GM21529 (cell line): Measurements from ENCODE around the gene PPP1R27.
A peak's percentile ranks its signal among the peaks of the same experiment; 100 is the strongest.

Source experiments
- ATAC-seq: cut with Tn5 transposase; IDR thresholded peaks from one replicate; pipeline ENCODE4 v1.9.1; 2021; ENCODE audit not compliant: unreplicated experiment

PPP1R27 gene, protein sequence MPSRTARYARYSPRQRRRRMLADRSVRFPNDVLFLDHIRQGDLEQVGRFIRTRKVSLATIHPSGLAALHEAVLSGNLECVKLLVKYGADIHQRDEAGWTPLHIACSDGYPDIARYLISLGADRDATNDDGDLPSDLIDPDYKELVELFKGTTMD

GRCh38 chr17:81834831-81835267 is at the start of gene PPP1R27:
Gene PPP1R27 (minus strand): TSS chr17:81835050. CDS start chr17:81834953, 97 bp downstream.
- no peak for ATAC-seq

- ATAC-seq, result no peak
Measured at GRCh38 chr17:81884520-81884919, 49.7 kb upstream of the PPP1R27 start.

- ATAC-seq, result no peak
Measured at GRCh38 chr17:81879121-81879520, 44.3 kb upstream of the PPP1R27 start.

DNA sequence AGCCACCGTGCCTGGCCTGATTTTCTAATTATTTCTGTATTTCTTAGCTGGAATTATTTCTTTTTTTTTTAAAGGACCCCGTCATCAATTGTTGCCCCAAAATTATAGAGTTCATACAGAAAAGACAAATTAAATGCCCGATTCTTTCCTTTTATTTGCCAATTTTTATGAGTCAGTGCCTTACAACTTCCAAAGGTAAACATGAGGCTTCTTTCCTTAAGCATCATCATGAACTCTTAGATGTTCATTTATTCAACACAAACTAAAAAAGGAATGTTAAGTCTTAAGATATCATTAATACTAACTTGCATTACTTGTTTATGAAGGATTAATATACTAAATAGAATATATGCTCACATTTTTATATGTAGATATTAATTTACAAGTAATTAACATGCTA is 43.4 kb upstream of the PPP1R27 start:
- ATAC-seq, result no peak

DNA sequence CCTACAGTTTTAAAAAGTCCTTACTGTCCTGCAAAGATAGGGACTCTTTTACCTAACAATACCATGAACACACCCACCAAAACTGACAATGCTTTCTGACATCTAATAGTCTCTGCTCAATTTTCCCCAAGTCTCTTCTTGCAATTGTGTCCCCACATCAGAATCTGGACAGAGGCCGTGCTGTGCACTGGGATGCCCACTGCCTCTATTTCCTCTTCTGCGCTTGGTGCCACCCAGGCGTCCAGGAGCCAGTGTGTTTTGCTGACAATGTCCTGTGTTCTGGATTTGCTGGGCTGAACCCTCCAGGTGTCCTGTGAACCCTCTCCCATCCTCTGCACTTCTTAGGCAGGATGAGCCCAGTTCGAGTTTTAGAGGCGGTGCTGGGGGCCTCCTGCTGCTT is 42.7 kb upstream of the PPP1R27 start:
- no peak for ATAC-seq

GRCh38 chr17:81871387-81872230 is 36.8 kb upstream of the PPP1R27 start:
- ATAC-seq, result peak; percentile 41

- peak; percentile 4 for ATAC-seq
Measured at GRCh38 chr17:81870981-81871386, 36.1 kb upstream of the PPP1R27 start, which contains the start of gene ARHGDIA. Gene ARHGDIA (minus strand): TSS chr17:81871337. CDS start chr17:81869930, 1,407 bp downstream.

GRCh38 chr17:81870131-81870980 is 35.5 kb upstream of the PPP1R27 start:
- no peak for ATAC-seq

DNA sequence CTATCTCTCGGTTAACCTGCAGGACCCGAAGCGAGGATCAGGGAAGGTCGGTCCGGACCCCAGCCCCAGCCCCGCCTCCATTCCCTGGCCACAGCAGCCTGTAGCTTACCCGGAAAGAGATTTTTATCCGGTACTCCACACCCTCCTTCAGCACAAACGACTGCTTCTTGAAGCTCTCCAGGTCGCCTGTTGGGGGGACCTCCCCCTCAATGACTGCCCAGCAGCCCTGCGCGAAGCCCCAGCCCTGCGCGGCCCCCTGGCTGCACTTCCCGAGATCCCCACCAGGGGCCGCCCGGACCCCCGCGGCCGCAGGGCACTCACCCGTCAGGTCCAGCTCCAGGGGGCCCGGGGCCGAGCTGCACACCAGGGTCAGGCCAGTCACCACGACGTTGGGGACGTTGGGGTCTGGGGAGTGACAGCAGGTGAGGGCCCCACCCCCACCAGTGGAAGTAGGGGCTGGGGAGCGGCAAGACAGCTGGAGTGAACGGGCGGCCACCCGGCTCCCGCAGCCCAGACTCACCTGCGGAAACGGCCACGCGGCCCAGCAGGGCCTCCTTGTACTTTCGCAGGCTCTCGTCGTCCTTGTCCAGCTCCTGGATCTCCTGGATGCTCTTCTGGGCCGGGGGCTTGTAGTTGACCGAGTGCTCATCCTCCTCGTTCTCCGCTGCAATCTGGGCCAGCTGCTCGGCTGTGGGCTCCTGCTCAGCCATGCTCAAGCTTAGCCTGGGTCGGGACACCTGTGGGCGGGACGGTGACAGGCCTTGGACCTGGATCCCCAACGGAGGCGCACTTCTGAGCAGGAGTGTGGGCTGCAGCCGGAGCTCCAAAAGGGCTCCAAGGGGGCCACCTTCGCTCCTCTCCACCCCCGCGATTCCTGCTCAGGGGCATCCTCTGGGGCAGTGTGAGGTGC is 34.6 kb upstream of the PPP1R27 start:
- no peak for ATAC-seq

DNA sequence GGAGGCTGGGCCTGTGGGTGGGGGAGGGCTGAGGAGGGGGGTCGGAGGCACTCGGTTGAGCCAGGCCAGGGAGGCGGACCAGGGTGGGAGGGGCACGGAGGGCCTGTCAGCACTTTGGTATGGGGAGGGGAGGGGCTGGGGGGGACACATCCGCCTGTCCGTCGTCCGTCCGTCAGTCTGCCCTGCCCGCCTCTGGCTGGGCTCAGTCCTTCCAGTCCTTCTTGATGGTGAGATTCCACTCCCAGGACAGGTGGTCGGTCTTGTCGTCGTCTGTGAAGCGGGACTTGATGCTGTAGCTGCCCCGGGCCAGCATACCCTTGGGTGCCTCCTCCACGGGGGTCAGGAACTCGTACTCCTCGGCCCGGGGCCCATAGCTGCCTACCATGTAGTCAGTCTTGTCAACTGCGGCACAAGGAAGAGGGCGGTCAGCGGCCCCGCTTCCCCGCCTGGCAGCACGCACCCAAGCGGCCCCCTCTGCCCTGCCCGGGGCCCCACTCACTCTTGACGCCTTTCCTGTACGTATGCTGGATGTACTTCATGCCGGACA is 33.9 kb upstream of the PPP1R27 start:
- ATAC-seq, result no peak

- ATAC-seq, result no peak
Measured at GRCh38 chr17:81867991-81868673, 33.3 kb upstream of the PPP1R27 start.

DNA sequence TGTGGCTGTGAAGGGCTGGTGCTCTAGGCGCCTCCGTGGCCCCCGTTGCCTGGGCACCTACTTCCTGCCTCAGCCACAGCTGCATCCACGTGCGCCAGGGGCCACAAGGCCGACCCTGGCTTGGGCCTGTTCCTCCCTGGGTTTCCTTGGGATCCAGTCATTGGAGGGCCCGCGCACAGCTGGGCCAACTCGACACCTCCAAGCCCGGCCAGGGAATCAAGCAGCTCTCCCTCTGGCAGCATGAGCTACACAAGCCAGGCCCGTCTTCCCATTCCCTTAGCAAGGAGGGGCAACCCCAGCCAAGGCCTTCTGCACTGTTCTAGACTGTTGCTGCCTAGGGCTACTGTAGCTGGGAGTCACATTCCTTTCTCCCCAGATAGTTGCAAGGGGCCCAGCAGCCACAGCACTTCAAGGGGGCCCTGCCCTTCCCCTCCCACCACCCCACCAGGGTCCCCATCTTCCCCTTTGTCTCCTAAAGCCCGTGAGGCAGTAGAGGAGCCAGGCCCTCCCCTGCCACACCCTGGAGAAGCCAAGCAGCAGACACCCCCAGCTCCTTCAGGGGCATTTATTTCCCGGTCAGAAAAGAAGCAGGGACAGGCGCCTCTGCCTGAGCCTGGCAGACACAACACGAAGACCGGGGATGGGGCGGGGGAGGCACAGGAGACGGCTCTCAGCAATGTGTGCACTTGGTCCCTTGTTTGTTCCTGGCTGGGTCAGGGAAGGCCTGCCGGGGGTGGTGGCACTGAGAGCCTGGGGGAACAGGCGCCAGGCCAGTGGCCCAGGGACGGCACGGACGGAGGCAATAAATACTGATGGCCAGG is 32.5 kb upstream of the PPP1R27 start:
- no peak for ATAC-seq

DNA sequence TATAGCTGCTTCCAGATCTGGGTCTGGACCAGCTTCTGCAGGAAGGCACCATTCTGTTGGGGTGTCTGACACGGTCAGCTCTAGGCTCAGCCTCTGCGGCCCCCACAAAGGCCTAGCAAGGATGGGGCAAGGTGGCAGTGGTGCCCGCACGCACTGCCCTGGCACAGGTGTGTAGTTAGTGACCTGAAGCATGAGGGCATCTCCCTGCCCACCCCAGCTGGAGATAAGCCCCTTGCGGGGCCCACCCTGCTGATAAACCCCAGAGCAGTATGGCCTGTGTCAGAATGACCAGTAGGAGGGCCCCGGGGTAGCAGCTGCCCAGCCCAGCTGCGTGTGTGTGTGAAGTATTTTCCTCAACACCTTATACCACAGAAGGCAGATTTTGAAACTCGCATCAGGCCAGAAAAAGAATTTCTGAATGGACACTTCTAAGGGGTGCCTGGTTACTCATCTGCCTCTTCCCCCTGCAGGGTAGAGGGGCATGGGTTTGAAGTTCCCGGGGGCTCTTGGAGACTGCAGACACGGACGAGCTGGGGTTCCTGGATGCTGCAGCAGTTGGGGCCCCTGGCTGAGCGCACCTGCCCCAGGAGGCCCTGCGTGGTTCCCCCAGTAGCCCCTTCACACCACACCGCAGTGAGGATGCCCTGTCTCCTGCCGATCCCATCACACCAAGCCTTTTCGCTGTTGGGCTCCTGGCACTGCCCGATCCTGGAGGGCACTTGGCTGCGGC is 31.8 kb upstream of the PPP1R27 start:
- ATAC-seq, result no peak

DNA sequence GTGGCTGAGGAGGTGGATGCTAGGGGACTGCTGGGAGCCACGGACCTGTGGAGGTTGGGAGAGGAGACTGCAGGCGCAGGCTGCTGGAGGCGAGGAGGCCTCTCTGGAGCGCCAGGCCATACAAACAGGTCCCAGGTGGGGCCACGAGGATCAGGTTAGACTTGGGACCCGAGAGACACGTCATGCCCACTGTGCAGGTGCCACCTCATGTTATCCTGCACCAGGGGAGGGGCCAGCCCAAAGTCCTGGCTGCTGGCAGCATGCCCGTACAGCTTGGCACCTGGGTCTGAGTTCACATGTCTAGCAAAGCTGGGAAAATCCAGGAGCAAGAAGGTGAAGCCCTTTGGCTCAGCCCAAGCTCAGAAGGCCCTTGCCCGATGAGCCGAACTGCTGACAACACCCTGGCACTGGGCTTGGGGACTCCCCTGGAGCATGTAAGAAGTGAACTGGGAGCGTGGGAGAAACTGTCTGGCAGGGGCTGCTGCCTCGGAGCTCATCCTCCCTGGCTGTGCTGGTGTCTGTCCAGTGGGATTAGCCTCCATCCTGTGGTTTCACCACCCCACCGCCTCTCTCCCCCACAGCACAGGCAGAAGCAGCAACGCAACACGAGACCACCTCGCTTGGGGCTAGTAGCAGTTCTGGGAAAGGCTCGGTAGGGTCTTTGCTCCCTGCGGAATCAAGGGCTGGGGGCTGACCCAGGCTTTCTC is 31.0 kb upstream of the PPP1R27 start:
- no peak for ATAC-seq

- ATAC-seq, result no peak
Measured at GRCh38 chr17:81865358-81865732, 30.5 kb upstream of the PPP1R27 start.

GRCh38 chr17:81863833-81864768 is 29.3 kb upstream of the PPP1R27 start:
- no peak for ATAC-seq
